Posterior cingulate gyrus (tissue), 11 donors: ENCODE data around the gene PLB1.

Experiments
- DNase-seq, 10 donors: peaks; one replicate each; pipeline versions ENCODE4 v3.0.0 to v3.0.0-alpha.2; 2020 to 2021; ENCODE audit warnings: mixed read lengths in 3 of 10
- intact Hi-C: fragments of 100-400 bp; cut with DNase I; formaldehyde crosslinking; loops from one replicate; pipeline ENCODE4 v1.15.1; 2023

Gene PLB1

DNA sequence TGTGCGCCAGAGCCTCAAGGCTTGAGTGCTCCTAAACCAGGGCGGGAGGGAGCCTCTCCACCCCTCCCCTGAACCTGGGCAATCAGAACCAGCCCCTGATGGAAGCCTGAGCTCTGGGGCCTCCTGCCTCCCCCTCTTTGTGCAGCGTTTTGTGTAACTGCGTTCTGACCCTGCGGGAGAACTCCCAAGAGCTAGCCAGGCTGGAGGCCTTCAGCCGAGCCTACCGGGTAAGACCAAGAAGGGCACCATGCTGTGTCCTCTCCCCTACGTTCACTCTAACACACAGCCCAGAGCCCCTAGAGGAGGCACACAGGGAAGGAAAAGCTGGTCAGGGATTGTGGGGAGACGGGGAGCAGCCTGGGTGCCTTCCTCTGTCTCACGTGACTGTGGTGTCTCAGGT is 108.0 kb downstream of the PLB1 start:
- peak in 1 of 10 donors; percentile 23 for DNase-seq
- intact Hi-C loops: no loop called here

DNA sequence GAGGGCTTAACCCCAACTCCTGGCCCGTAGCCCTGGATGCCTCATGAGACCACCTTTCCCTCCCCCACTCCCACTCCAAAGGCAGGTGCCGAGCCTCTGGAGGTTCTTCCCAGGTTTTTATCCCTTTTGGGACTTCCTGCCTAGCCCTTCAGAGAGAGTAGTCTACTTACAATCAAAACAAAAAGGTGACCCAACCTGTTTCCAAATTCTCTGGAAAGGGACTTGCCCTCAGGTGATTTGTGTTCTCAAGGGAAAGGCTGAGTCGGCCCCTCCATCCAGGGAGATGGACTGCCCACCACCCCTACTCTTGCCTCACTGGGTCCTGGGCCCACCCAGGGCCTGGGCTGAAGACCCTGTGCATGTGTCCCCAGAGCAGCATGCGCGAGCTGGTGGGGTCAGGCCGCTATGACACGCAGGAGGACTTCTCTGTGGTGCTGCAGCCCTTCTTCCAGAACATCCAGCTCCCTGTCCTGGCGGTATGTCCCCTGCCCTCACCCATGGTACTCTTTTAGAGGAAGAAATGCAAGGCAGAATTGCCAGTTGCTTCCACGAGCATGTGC is 108.5 kb downstream of the PLB1 start:
- peak in 2 of 10 donors; percentile 55 to 74 for DNase-seq
- intact Hi-C loops: no loop called here

DNA sequence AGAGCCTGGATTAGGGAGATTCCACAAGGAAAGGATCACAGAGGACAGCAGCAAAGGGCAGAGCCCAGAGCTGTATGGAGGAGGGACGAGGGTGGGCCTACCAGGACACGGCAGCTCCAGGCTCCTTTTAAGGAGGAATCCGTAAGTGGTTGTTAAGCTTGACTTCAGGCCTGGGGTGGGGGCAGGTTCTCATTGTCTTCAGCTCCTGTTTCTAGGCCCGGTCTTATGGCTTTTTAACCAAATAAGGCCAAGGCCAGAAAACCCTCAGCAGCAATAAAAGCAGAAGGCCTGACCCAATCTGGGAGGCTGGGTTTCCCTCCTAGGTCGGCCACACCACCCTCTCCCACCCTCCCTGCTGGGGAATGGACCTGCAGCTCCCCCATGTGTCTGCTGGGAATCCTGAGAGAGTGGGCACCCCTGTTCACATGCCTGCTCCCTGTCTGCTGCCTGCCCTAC is 111.2 kb downstream of the PLB1 start:
- intact Hi-C loops: no loop called here
- peak in 3 of 10 donors; percentile 26 to 86 (median 56) for DNase-seq

DNA sequence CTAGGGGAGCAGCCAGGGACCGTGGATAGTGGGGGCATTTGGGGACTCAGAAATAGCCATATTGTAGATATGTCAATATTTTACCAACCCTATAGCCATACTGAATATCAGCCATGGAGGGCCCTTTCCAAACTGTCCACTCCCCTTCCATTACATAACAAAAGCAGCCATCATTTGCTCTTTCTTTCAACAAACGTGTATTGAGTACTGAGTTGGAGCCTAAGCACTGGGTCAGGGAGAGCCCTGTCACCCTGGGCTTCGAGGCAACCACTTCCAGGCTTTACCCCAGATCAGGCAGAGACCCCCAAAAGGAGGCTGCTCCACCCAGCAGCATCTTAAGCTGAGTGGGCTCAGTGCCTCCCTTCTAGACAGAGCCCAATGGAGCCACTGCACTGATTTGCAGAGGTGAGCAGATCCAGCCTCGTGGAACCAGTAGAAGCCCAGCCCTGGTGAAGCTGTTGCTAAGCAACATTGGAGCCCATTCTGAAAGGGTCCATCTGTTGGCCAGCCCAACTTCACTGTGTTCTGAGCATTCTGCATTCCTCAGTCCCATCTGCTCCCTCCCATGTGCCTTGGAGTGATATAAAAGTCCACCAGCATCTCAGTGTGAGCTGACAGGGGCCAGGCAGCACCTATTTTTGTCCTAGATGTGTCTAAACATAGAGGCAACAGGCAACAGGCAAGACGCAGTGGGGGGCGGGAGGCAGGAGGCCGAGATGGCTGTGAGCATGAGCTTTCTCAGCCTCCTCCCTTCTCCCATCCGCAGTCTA is 112.1 kb downstream of the PLB1 start:
- DNase-seq: peak in 8 of 10 donors; percentile 62 to 96 (median 80)
- intact Hi-C loops: no loop called here

DNA sequence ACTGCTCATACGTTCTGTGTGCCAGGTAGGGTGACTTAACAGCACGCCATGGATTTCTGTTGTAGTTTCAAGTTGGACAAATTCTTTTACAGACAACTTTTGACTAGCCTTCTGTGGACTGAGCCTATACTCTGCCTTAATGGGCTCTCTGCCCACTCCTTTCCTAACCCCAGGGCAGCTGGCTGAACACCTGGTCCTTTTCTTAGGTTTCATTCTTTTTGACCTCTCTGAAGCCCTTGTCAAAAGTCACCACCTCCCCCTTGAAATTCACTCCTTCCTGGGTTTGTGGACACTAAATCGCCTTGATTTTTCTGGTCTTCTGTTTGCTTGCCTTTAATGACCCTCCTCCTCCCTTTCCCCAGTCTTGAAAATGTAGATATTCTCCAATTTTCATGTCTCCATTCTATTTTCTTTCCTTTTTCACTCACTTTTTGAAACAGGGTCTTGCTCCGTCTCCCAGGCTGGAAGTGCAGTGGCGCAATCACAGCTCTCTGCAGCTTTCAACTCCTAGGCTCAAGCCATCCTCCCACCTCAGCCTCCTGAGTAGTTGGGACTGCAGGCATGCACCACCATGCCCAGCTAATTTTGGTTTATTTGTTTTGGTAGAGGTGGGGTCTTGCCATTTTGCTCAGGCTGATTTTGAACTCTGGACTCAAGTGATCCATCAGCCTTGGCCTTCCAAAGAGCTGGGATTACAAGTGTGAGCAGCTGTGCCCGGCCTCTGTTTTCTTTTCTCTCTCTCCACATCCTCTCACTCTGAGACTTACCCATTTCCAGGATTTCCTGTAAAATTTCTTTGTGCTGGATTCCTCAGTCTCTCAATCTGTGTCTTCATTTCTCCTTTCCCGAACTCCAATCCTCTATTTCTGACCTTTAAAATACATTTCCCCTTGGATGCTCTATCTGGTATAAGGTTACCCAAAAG is 112.9 kb downstream of the PLB1 start:
- intact Hi-C loops: no loop called here
- peak in 2 of 10 donors; percentile 26 for DNase-seq

DNA sequence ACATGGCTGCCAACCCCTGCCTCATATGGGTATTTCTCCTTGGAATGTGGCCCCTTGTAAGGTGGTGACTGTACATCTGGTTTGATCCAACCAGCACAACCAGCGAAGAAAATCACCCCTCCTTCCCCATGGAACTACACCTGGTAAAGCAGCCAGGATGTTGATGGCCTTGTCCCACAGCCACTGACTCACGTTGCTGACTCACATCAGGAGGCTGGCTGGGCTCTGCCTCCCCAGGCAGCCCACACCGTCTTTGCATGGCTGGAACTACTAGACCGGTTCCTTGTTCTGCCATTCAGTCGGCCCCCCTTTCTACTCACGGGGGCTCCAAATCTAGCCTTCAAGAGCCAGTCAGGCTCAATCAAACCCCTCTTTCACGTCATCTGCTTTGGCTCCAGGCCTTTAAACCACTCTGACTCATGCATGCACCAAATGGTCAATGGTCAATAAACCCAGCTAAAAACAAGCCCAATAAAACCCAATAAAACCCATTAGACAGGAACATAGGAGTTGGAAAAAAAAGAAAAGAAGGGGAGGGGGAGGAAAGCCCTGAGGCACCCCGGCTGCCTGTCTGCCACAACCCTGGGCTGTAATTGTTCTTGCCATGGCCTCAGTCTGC is 114.8 kb downstream of the PLB1 start:
- peak in 7 of 10 donors; percentile 38 to 93 (median 72) for DNase-seq
- intact Hi-C loops: no loop called here

DNA sequence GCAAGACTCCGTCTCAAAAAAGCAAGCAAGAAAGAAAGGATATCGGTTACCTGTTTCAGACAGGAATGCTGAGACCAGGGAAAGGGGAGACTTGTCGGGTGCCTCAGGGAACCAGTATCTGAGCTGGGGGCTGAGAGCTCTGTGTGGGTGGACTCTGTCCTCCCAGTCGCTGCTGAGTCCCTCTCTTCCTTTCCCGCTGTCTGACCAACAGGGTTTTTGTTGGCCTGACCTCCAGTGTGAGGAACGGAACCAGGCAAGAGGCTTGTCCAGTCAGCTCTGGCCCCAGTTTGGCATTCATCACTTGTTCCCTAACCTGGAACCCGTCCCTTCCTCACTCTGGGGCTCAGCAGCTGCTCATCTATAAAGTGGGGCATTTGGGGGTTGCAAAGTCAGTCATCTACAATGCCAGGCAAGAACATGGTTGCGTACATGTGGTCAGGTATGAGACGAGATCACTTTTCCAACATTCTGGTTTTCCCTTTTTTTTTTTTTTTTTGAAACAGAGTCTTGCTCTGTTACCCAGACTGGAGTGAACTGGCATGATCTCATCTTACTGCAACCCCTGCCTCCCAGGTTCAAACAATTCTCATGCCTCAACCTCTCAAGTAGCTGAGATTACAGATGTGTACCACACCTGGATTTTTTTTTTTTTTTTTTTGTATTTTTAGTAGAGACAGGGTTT is 116.4 kb downstream of the PLB1 start:
- intact Hi-C loops: no loop called here
- DNase-seq: peak in 2 of 10 donors; percentile 53 to 54

DNA sequence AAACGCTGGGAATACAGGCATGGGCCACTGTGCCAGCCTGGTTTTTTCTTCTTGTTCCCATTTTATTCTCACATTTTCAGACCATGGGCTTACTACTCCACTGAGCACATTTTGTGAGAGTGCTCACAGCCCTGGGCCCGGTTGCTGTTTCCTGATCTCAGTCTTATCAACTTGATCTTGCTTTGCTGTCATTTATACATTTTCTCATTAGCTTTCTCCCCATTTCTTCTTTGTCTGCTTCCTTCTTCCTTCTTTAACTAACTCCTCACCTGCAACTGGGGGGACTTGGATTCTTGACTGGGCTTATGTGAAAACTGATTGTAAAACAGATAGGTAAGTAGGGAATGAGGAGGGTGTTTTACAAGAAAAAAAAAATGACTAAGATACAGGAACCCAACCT is 117.3 kb downstream of the PLB1 start:
- intact Hi-C loops: no loop called here
- DNase-seq: peak in 2 of 10 donors; percentile 16 to 39

DNA sequence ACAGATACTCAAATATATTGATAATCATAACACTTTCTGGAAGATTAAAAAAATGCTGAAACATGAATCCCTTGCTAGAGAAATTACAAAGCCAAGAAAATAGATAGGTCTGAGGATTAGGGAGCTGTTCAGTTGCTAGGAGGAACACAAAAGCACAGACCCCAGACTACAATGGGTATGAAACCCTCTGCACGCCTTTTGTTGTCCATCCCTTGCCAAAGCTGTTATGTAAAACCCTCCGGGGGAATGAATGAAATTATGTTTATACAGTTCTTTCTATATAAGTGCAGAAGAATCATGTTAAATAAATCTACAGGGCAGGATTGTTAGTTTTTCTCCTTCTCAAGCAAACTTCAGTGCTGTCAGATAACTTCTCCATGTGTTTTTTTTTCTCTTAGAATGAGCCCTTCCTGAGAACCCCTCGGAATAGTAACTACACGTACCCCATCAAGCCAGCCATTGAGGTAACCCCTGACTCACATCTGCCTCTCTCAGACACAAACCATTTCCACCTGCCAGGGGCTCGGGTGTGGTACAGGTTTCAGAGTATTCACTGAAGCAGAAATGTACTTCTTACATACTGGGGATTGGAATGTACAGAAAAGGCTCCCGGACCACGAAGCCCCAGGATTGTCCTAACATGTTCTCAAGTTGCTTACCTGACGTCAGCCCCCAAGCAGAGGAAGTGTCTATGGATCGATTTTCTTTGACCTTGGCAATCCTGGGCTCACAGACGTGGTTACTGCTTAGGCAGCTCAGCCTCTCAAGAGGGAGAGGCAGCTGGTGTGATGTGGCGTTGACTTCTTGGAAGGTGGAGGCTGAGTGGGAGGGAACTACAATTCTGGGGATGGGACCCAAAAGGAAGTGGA is 118.0 kb downstream of the PLB1 start:
- intact Hi-C loops: no loop called here
- peak in 2 of 10 donors; percentile 29 to 49 for DNase-seq

DNA sequence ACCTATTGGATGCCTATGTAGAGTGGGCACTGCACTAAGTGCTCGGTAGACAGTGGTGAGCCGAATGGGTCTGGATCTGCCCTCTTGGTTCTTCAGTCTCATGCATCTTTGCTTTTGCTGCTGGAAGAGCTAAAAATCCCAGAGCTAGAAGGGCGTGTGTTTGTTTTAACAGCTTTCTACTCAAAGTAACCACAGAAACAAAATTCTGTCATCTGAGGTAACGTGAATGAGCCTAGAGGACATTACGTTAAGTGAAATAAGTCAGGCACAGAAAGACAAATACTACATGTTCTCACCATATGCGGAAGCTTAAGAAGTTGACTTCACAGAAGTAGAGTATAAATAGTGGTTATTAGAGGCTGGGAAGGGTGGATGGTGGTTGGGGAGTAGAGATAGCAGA is 119.8 kb downstream of the PLB1 start:
- intact Hi-C loops: no loop called here
- no peak for DNase-seq

DNA sequence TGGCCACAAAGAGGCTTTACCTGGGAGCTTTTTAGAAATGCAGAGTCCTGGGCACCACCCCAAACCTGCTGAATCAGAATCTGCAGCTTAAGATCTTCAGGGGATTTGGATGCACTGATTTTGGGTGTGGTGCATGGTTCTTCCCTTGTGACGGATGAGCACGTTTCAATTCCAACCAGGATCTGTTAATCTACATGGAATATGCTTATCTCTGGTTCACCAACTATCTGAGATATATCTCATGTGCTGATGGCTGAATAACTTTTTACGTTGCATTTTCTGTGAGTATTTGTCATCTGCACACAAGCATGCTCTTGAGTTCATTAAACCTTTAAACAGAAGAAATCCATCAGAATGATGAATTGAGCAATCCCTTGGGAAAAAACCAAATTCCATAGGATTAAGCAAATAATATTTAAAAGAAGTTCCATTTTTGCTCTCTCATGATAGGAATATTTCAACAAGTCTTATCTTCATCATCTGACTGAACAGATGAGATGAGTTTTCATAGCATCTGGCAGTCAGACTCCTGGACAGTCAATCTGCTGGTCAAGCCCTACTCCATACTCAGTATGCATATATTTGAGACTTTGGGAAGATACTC is 120.6 kb downstream of the PLB1 start:
- DNase-seq: no peak
- intact Hi-C loops: no loop called here

DNA sequence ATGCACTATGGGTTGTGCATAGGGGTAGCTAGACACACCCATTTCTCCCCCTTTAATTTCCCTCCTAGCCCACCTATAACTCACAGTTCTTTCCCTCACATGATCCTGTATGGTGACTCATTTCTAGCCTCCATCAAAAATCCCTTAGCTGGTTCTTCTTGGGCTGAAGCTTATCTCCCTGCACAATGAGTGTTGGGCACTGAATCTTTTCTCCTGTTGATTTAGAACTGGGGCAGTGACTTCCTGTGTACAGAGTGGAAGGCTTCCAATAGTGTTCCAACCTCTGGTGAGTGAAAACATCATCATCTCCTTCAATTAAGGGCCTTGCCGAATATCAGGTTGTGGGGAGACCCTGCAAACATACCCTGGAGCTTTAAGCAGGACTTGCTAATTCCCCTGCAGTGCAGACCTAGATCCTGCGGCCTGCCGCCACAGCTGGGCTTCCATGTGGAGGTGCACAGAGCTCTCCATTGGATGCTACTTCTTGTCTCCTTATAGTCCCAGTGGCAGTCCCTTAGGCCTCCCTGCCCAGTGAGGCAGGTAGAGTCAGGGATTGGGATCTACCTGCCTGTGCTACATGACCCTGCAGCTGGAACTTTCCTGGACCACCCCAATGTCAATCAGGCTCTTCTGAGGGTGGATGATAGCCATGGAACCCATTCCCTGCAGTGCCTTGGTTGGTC is 121.8 kb downstream of the PLB1 start:
- DNase-seq: peak in 1 of 10 donors; percentile 43
- intact Hi-C loops: no loop called here

DNA sequence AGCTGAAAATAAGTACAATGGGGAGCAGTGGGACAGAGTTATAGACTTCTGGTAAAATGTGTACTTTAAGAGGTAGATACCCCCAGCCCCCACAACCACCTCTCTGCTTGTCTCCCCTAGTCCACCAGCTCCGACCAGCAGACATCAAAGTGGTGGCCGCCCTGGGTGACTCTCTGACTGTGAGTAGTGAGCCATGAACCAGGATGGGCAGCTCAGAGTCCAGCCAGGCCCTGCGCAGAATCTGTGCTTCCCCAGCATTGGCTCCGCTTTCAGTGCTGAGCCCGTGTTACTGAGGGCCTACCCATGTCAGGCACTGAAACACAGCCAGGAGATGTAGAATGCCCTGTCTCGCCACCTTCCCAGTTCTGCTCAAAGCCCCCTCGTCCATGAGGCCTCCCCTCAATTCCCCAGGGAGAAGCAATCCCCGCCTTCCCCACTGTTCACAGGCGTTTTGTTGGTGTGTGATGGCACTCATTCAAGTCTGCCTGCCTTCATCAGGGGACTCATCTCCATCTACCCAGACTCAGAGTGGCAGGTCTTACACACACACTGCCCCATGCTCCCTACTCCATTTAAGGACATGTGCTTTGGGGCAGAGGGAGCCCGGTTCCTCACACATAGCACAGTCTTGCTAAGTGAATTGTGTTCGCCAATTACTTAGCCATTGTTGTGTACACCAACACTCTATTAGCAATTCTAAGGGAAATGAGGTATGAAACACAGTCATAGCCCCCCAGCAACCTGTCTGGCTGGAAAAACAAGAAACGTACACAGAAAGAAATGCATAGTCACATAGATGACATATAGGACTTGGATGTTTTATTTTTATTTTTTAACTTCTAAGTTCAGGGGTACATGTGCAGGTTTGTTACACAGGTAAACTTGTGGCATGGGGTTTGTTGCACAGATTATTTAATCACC is 122.6 kb downstream of the PLB1 start:
- intact Hi-C loops: no loop called here
- peak in 2 of 10 donors; percentile 49 to 55 for DNase-seq

DNA sequence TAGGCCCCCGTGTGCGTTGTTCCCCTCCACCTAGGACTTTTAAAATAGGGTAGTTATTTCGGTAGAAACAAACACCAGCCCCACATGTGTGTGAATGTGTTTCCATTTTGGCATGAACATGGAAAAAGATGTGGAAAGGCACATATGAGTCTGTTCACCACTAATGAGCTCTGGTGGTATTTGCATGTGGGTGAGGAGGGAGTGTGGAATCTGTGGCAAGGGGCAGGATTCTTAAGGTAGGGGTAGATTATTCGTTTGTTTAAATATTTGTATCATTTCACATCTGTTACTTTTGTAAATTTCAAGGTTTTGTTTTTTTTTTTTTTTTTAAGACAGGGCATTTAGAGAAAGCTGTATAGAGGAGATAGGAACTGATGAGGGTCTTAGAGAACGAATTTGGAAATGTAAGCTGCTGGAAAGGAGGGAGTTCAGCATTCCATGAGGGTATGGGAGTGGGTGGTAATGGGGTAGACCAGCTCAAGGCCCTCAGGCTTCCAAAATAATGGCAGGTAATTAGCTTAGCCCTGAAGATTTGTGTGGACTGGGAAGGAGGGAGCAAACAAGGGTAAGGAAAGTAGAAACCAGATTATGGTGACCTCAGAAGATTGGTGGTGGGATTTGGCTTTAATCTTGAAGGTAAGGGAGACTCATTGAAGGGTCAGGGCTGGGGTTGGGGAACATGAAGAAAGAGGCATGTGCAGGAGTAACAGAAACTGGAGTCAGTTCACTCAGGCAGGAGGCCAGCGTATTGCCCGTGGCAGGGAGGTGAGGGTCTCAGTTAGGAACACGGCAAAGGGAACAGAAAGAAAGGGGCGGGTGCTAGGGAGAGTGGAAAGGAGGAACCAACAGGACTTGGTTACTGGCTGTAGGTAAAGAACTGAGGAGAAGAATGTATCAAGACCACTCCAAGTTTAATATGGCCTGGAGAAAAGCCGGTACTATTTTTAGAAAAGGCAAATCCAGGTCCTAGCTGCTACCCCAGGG is 123.6 kb downstream of the PLB1 start:
- intact Hi-C loops: no loop called here
- DNase-seq: peak in 1 of 10 donors; percentile 18

DNA sequence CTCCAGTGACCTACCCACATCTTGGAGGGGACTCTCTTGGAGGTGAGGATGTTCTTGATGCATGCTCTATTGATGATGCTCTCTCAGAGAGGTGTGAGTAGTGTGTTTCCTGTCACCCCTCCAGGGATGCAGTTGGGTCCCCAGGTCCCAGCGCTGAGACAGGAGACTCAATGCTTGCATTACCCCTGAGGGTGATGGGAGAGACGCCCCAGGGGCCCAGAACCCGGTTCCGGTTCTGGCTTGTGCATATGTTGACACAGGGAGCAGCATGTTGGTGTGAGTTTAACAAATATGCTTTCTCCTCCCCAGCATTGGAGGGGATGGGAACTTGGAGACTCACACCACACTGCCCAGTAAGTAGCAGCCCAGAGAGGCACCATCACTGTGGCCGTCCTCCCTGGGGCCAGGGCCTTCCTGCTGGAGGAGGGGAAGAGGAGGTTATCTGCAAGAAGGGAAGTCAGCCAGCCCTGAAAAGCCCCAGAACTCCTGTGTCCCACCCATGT is 124.5 kb downstream of the PLB1 start:
- intact Hi-C loops: no loop called here
- peak in 2 of 10 donors; percentile 54 to 61 for DNase-seq

DNA sequence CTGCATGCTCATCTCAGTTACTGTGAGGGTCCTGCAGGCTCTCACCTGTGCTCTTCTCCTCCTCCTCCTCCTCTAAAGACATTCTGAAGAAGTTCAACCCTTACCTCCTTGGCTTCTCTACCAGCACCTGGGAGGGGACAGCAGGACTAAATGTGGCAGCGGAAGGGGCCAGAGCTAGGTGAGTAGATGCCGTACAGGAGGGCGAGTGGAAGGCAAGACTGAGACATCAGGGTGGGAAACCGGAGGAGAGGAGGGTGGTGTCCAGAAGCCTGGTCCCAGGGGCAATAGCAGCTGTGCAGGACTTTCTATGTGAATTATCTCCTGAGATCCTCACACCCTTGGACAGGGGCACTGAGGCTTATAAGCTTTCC is 124.9 kb downstream of the PLB1 start:
- peak in 2 of 10 donors; percentile 25 to 27 for DNase-seq
- intact Hi-C loops: no loop called here
